HG03565 (cell line): ENCODE data around the gene GZF1.

ENCODE experiments used
- ATAC-seq: cut with Tn5 transposase; IDR thresholded peaks from one replicate; pipeline ENCODE4 v1.9.1; 2021; ENCODE audit warnings: mild to moderate bottlenecking, moderate library complexity; ENCODE audit not compliant: unreplicated experiment

Gene GZF1

DNA sequence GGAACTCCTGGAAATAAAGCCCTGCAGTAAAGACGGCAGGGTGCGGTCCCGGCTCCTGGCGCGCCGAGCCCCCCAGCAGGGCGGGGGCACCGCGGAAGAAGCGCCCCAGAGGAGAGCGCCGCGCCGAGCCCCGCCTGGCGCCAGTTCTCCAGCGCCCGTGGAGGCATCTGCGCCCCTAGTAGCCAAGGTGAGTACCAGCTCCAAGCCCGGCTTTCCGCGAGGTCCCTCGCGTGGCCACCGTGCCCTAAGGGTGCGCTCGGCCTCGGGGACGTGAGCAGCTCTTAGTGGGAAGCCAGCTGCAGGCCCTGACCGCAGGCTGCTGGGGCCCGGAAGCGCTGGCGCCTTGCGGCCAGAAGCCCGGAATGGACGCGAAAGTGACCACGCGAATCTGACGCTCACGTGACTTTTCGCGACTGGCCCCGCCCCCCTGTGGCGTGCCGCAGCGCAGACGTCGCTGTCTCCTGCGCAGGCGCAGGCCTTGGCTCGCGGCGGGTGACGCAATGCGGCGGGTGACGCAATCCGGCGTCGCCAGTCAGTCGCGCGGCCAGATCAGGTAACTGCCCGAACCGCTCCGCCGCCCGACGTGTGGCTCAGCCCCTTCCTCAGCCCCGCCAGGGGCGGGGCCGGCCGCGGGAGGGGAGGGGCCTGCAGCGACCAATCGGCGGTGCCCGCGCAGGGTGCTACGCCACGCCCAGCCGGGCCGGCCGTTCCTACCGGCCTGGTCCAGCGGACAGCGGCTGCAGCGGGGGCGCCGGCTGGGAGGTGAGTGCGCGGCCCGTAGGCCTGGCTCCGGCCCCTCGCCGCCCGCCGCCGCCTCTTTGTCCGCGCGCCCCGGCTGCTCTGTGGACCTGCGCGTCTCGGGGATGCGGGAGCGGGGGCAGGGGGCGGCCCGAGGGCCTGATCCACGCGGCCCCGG is at the start of gene GZF1:
TSS of gene GZF1 (plus strand) at position 707 of the 916 bp plus-strand sequence. CDS start 2,202 bp downstream, outside the sequence.
- ATAC-seq: peak; percentile 53

DNA sequence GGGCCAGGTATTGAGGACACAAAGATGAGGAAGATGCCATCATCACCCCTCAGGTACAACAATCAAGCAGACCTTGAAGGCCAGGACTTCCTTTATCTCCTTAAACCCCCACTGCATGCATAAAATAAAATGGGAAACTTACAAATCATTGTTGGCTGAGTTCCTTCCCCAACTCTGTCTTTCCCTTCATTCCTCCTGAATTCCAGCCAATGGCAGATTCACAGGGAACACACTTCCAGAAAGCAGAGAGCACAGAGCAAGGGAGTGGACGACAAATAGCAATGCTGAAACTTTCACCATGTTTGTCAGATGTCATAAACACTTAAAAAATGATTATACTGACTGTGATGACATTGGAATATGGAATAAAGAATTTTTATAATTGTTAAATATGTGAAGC is 48.7 kb upstream of the GZF1 start:
- no peak for ATAC-seq

DNA sequence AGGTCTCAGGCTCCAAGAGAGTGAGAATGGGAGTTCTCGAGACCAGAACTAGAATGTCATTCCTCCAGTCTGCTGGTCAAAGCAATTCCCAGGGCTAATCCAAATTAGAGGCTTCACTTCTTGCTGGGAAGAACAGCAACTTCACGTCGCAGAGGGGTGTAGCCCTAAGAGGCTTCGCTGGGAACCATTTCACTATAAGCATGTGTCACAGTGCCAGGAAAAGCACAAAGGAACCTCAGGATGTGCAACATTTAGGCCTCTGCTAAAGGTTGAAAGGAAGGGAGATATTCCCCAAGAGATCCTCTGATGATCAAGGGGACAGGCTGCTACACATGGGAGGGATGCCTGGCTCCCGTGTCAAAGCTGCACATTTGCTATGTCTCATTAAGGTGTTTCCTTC is 47.3 kb upstream of the GZF1 start:
- no peak for ATAC-seq

DNA sequence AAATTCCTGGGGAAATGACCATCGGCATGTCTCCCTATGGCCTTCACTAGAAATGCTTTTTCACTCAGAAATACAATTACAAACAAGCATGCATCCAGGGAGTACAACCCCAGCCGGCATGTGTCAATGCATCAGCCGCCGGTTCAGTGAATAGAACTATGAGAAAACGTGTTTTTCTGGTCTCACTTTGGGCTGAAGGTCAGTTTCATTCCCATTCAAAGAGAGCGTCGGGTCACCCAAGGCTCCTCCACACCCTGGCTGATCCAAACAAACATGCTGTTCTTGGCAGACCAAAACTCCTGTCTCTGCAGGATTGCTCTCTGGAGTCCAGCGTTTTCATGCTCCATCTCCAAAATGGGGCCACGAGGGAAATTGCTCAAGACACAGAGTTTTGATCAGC is 46.9 kb upstream of the GZF1 start:
- no peak for ATAC-seq

DNA sequence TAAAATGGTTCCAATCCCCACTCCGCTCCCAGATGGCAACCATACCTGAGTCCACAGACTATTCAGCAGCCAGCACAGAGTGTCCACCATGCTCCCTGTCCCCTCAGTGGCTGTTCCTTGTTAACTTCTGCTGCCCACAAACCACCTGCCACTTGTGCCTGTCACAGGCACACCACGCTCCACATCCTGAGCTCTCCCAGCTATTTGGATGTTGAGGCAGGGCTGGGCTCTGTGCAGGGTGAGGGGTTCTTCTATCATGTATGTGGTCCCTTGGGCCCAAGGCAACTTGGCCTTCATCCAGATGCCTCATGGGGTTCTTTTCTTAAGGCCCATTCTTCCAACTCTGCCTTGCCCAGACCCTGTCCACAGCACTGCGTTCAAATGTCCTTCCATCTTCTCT is 45.4 kb upstream of the GZF1 start:
- no peak for ATAC-seq

DNA sequence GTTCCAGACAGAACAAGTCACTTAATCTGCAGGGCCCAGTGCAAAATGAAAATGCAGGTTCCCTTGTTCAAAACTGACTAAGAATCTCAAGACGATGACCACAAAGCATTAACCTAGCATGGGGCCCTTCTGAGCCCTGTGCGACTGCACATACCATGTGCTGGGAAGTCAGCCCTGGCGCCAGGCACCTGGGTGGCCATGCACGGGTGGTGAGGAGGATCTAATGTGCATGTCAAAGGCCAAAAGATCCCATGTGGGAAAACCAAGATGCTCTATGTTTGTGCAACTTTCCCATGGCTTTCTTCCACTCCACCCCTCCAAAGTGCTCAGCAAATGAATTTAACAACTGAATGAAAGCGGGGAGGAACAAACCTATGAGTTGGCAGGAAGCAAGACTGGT is 44.9 kb upstream of the GZF1 start:
- no peak for ATAC-seq

DNA sequence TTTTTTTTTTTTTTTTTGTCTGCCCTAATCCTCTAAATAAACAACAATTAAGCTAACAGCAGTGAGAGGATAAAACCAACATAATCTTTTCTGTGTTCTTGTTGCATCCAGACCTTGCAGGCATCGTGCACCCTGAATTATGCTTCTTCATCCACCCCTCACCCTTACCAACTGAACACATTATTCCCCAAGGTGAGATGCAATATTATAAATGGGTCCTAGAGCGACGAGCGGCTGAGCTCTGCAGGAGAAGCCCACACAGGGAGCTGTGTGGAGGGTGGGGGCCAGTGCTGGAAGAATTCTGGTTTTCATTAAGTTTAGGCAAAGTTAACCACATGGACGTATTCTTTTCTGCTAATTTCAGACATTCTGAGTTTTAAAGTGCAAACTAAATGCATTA is 43.6 kb upstream of the GZF1 start:
- ATAC-seq: no peak

DNA sequence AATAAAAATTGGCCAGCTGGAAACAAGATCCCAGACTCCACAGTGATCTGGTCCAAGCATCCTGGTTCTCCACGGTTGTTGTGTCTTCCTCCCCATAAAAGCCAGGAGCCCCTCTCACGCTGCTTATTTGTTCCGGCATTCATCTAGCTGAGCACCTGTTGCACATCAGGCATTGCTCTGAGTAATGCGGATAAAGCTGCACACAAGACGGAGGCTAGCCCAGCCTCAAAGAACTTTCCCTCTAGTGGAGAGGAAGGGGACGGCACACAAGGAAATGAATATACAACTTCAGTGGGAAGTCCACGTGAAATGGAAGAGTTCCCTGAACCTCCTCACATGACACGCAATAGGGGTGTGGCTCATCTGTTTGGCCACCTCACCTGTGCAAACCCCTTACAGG is 41.7 kb upstream of the GZF1 start:
- ATAC-seq: no peak

DNA sequence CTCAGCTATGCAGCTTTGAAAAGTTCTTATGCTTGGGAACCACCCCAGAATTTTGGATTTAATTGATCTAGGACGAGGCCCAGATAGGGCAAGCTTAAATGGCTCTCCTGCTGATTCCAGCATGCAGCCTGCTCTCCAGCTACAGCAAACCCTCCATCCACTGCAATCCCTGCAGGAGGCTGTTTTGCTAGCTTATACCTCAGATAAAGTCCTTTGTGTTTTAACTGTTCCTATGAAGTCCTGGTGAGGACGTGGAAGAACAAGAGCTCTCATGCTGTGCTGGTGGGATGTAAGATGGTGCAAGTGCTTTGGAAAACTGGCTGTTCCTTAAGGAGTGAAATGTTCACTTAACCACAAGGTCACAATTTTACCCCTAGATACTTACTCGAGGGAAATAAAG is 36.9 kb upstream of the GZF1 start:
- ATAC-seq: no peak

DNA sequence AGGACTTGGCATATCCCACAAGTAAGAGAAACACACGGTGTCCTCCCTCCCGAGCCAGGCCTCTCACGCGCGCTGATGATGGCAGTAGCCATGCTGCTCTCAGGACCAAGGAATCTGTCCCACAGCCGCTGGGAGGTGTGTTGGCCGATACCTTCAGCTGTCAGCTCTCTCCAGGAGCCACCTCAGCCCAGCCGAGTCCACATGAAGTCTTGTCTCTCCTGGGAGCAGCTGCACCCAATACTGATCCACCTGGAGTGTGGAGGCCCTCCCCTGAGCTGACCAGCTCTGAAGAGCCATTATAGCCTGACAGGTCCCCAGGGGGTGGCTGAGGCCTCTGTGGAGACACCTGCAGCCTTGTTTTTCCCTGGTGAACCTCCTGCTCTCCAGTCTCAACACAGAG is 35.2 kb upstream of the GZF1 start:
- ATAC-seq: no peak

DNA sequence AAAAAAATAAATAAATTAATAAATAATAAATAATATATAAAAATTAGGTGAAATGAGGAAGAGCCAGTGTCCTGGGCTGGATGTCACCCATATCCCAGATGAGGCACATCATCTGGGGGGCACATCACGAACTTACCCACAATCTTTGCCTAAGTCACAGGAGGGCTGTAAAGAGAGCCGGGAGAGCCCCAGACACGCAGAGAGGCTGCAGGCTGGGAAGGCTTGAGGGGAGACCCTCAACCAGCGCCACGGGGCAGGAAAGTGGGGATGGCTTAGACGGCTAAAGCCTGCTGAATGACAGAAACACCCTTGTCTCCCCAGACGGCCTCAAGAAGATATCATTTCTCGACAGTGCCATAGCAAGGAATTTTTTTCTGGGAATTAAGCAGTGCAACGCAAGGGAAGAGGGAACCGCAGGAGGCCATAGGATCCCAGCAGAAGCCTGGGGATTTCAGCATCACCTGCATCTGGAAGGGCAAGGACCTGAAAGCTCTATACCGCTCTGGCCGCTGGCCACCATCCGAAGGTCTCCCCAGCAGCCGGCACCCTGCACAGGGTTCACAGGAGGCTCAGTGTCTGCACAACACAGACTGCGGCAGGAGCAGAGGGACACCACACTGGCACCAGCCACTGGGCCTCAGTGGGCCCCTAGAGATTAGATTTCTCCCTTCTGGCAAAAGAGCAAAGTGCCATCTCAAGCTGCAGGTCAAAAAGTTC is 34.2 kb upstream of the GZF1 start:
- ATAC-seq: no peak

DNA sequence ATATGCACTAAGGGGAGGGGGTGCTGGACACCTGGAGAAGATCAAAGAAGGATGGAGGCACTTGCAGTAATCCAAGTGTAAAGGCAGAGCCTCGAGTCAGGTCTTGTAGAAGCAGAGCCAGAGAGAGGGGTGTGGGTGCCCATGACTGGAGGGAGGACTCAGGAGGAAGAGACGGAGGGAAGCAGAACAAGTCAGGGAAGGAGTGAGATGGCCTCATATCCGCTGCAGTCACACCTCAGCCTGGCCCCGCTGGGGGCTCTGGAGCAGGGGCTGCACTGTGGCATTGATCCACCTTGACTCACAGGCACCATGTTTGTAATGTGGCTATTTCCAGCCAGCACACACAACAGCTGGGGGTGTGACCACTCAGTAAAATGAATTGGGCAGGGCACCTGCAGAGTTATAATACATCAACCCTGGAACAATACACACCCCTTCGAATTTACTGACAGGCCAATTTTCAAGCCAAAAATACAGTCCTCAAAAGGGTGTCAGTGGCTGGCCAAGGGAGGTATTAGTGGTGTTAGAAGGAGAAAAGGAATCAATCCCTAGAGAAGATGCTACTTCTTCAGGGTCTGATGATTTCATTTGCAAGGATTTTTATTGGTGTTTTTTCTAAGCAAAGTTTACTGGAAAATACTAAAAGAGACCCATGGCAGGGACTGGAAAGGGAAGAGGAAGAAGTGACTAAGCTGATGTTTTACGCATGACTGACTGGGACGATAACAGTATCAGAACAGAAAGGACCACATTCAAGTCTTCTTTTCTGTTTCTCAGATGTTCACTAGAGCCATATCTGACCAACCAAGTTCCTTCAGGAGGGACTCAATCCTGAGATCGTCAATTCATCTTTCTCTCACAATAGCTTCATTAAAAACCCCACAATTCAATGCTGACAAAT is 30.3 kb upstream of the GZF1 start:
- ATAC-seq: no peak

DNA sequence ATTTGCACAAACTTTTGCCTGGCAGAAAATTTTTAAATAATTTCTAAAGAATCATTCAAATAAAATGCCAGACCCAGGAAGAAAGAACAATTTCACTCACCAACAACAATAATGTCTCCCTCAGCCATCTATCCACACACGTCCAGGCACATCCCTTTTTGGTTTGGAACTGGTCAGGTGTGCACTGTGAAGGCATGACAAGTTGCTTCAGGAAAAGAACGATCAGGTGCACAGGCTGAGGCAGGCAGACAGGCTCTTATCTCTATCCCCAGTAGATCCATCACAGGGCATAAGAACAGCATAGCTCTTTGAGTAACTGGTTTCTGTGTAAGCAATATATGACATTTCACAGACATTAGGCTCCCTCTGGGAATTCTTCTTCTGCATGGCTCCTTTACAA is 29.5 kb upstream of the GZF1 start:
- ATAC-seq: no peak

DNA sequence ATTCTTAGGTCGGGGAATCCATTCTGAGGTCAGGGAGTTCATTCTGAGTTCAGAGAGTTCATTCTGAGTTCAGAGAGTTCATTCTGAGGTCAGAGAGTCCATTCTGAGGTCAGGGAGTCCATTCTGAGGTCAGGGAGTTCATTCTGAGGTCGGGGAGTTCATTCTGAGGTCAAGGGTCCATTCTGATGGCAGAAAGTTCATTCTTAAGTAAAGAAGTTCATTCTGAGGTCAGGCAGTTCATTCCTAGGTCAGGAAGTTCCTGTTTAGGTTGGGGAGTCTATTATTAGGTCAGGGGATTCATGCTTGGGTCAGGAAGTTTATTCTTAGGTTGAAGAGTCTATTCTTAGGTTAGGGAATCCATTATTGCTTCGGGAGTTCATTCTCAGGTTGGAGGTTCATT is 27.9 kb upstream of the GZF1 start:
- ATAC-seq: no peak

DNA sequence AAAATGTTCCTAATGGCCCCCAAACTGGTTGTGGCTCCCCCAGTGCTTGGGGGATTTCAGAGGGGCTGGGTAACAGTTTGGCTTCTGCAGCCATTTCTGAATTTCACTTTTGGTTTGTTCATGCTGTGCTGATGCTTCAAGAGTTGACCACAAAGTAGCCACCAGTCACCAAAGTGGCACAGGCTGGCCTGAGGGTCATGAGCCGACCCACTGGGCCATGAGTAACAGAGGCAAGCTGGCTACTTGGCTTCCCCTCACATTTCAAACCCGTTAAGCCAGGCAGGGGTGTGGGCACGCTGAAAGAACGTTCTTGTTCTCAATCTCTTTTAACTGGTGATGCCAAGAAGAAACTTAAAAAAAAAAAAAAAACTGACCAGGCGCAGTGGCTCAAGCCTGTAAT is 26.5 kb upstream of the GZF1 start:
- ATAC-seq: no peak

DNA sequence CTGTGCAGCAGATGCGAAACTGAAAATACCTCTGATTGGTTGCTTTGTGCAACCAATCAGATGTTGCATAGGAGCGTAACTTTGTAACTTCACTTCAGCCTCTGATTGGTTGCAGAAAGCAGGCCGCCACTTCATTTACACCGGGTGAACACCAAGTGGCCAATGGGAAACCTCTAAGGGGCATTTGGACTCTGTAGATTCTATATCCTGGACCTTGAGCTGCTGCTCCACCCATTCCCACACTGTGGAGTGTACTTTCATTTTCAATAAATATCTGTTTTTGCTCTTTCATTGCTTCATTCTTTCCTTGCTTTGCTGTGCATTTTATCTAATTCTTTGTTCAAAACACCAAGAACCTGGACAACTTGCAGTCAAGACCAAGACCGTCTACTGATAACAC is 25.5 kb upstream of the GZF1 start:
- no peak for ATAC-seq

DNA sequence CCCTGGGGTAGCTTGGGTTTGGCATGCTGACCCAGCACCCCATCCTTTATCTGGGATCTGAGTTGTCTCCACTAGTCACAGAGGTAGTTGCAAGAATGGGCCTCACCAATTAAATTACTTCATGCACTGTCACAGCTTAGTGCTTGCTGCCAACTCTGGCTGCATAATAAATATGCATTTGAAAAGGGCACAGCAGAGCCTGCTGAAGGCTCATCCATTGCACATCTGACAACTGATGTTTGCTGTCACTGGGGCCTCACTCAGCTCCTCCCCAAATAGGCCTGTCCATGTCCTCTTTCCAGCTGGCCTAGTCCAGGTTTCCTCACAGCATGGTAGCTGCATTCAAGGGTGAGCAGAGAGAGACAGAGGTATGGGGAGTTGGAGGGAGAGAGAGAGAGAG is 24.7 kb upstream of the GZF1 start:
- no peak for ATAC-seq

DNA sequence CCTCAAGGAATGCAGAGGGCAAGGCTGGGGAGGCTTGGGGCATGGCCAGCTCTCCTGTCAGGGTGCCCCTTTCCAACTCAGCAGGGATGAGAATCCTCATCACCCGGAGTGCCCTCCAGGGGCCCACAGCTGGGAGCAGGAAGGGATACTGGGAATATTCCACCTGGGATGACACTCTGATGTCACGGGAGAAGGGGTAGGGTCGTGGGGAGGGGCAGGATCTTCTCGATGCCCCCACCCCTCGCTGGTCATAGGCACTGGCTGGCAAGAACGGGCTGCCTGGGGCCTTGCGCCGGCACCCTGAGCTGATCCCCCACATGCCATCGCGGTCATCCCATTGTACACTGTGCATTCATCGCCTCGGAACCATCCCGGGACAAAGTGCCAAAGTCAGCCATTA is 22.0 kb upstream of the GZF1 start:
- no peak for ATAC-seq

DNA sequence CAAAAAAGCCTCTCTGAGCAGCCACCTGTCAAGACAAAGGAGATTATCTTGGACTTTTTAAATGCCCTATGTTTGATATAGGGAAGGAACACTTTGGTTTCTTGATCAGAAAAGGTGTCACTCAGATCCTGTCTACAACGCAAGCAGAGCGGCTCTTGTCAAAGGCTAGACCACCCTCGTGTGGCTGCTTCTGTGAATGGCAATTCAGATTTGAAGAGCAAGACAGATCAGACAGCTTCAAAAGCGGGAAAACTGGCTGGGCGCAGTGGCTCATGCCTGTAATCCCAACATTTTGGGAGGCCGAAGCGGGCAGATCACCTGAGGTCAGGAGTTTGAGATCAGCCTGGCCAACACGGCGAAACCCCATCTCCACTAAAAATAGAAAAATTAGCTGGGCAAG is 21.5 kb upstream of the GZF1 start:
- no peak for ATAC-seq

DNA sequence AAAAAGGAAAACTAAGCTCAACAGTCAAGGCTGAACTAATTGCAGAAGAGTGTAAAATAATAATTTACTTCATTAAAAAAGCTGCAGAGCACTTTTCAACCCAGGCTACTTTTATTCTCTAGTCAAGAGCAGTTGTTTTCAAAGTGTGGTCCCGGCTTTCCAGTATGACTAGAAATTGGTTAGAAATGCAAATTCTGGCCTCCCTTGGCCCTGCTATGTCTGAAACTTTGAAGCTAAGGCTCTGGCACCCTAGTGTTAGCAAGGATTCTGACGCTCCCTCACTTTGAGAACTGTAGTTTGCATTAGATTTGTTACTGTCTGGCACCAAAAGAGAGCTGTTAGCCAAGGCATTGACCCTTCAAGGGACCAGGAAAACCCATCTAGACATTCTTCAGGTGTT is 20.9 kb upstream of the GZF1 start:
- peak; percentile 60 for ATAC-seq

DNA sequence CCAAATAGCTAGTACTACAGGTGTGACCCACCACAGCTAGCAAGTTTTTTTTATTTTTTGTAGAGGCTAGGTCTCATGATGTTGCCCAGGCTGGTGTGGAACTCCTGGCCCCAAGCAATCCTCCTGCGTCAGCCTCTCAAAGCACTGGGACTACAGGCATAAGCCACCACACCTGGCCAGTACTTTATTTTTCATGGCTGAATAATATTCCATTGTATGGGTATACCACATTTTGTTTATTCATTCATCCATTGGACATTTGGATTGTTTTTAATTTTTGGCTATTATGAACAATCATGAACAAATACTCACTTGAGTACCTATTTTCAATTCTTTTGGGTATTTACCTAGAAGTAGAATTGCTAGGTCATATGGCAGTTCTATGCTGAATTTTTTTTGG is 18.4 kb upstream of the GZF1 start:
- ATAC-seq: no peak
